ENCODE data around the gene PRKCA.

Gene PRKCA

GRCh38 chr17:66341462-66341861 lies 39.0 kb downstream of the PRKCA start:
- TF ChIP-seq USF1 (IDR thresholded peaks at IDR 0.05), result no peak
- no peak for TF ChIP-seq EGR1 (IDR thresholded peaks at IDR 0.05)
- no peak for TF ChIP-seq REST (IDR thresholded peaks at IDR 0.05; ENCODE audit: low read depth)
- no peak for TF ChIP-seq YY1 (IDR thresholded peaks at IDR 0.05; ENCODE audit: low read depth)
- TF ChIP-seq RAD21 (IDR thresholded peaks at IDR 0.05; ENCODE audit: low read depth), result no peak
- TF ChIP-seq TCF12 (IDR thresholded peaks at IDR 0.05; ENCODE audit: low read depth), result no peak
- TF ChIP-seq TEAD4 (IDR thresholded peaks at IDR 0.05), result no peak
- TF ChIP-seq NFIC (IDR thresholded peaks at IDR 0.05), result no peak
- TF ChIP-seq CEBPB (IDR thresholded peaks at IDR 0.05), result no peak
- no peak for TF ChIP-seq FOXM1 (IDR thresholded peaks at IDR 0.05; ENCODE audit: borderline replicate concordance, low read depth)
- no peak for TF ChIP-seq CREB1 (IDR thresholded peaks at IDR 0.05; ENCODE audit: low read depth)
- no peak for TF ChIP-seq EP300 (IDR thresholded peaks at IDR 0.05; ENCODE audit: borderline replicate concordance)
- no peak for TF ChIP-seq TAF1 (IDR thresholded peaks at IDR 0.05; ENCODE audit: low read depth)
- no peak for TF ChIP-seq MAX (IDR thresholded peaks at IDR 0.05)
- no peak for TF ChIP-seq ZBTB7A (IDR thresholded peaks at IDR 0.05; ENCODE audit: low read depth)

GRCh38 chr17:66343531-66344078 lies 41.2 kb downstream of the PRKCA start:
- TF ChIP-seq MAX (IDR thresholded peaks at IDR 0.05), result no peak
- no peak for TF ChIP-seq ZBTB7A (IDR thresholded peaks at IDR 0.05; ENCODE audit: low read depth)
- no peak for TF ChIP-seq CEBPB (IDR thresholded peaks at IDR 0.05)
- no peak for TF ChIP-seq YY1 (IDR thresholded peaks at IDR 0.05; ENCODE audit: low read depth)
- TF ChIP-seq EP300 (IDR thresholded peaks at IDR 0.05; ENCODE audit: borderline replicate concordance), result no peak
- TF ChIP-seq NFIC (IDR thresholded peaks at IDR 0.05), result no peak
- no peak for TF ChIP-seq USF1 (IDR thresholded peaks at IDR 0.05)
- TF ChIP-seq REST (IDR thresholded peaks at IDR 0.05; ENCODE audit: low read depth), result no peak
- no peak for TF ChIP-seq RAD21 (IDR thresholded peaks at IDR 0.05; ENCODE audit: low read depth)
- TF ChIP-seq TEAD4 (IDR thresholded peaks at IDR 0.05), result no peak
- no peak for TF ChIP-seq TCF12 (IDR thresholded peaks at IDR 0.05; ENCODE audit: low read depth)
- TF ChIP-seq CREB1 (IDR thresholded peaks at IDR 0.05; ENCODE audit: low read depth), result no peak

- no peak for TF ChIP-seq REST (IDR thresholded peaks at IDR 0.05; ENCODE audit: low read depth)
- no peak for TF ChIP-seq USF1 (IDR thresholded peaks at IDR 0.05)
- TF ChIP-seq CEBPB (IDR thresholded peaks at IDR 0.05), result no peak
- TF ChIP-seq TCF12 (IDR thresholded peaks at IDR 0.05; ENCODE audit: low read depth), result no peak
- TF ChIP-seq TAF1 (IDR thresholded peaks at IDR 0.05; ENCODE audit: low read depth), result no peak
Measured at GRCh38 chr17:66344473-66344872, 42.1 kb downstream of the PRKCA start.

- TF ChIP-seq REST (IDR thresholded peaks at IDR 0.05; ENCODE audit: low read depth) (no peak), ZBTB7A (IDR thresholded peaks at IDR 0.05; ENCODE audit: low read depth) (no peak), FOXM1 (IDR thresholded peaks at IDR 0.05; ENCODE audit: borderline replicate concordance, low read depth) (no peak), CEBPB (IDR thresholded peaks at IDR 0.05) (no peak), TCF12 (IDR thresholded peaks at IDR 0.05; ENCODE audit: low read depth) (no peak), YY1 (IDR thresholded peaks at IDR 0.05; ENCODE audit: low read depth) (no peak), CREB1 (IDR thresholded peaks at IDR 0.05; ENCODE audit: low read depth) (no peak), RAD21 (IDR thresholded peaks at IDR 0.05; ENCODE audit: low read depth) (no peak), USF1 (IDR thresholded peaks at IDR 0.05) (no peak), NFIC (IDR thresholded peaks at IDR 0.05) (no peak)
Measured at GRCh38 chr17:66345264-66345663, 42.9 kb downstream of the PRKCA start.
